ENCODE data around the gene PARL.

The PARL gene

DNA sequence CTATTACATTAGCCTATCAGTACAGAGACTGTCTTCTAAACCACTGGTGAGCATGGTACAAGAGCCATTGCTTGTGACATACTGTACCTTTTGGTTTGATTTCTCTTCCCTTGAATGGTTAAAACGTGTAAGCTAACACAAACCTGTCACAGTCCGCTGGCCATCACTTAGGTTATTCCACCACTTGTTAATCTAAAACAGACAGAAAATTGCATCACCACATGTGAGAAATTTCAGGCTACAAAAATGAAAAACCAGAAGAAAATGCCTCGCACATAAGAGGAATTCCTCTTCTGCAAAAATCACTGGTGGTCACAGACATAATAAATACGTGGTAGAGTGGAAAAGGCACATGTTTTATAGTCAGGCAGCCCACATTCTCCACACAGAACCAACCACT lies 22.1 kb downstream of the PARL start:
- H3K36me3 ChIP-seq (ENCODE audit: insufficient read depth, low read length) = peaks cover 75% of the 10 kb centered on the region
- no peaks in the 10 kb centered on the region for H3K9me3 ChIP-seq (ENCODE audit: low read depth, low read length)
- no peak for TF ChIP-seq POLR2AphosphoS5 (IDR thresholded peaks at IDR 0.05; ENCODE audit: borderline replicate concordance, low read depth, low read length)
- TF ChIP-seq FOXP2 (optimal IDR thresholded peaks at IDR 0.05; ENCODE audit: control extremely low read depth, extremely low read length, insufficient read depth) = no peak
- no peak for TF ChIP-seq EZH2 (IDR thresholded peaks at IDR 0.05)
- no peak for DNase-seq (ENCODE audit: low read depth, low spot score)
- H3K4me3 ChIP-seq = no peak overlapping the region
- no peak overlapping the region for H3K9ac ChIP-seq (ENCODE audit: insufficient read length)
- no peak overlapping the region for H3K27ac ChIP-seq

DNA sequence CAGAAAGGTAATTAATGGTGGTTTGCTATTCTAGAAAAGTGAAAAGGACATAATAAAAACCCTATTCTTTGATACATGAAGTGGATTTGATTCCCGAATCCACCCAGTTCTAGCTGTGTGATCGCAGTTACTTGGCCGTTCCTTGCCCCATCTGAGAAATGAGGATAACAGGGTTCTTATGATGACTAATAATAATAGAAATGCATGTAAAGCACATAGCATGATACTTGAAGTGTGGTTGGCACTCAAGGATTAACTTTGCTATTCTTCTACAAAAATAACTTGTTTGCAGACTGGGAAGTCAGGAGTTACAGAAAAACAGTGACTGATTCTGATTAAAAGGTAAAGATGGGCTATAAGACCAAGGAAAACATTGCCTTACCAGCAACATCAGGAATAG lies 26.8 kb downstream of the PARL start:
- Histone ChIP-seq H3K9me3 (ENCODE audit: low read depth, low read length) (no peaks in the 10 kb centered on the region), H3K9ac (ENCODE audit: insufficient read length) (no peak overlapping the region), H3K4me3 (no peak overlapping the region), H3K27ac (no peak overlapping the region), H3K36me3 (ENCODE audit: insufficient read depth, low read length) (peaks cover 70% of the 10 kb centered on the region)
- TF ChIP-seq EZH2 (IDR thresholded peaks at IDR 0.05) (no peak), POLR2AphosphoS5 (IDR thresholded peaks at IDR 0.05; ENCODE audit: borderline replicate concordance, low read depth, low read length) (no peak), FOXP2 (optimal IDR thresholded peaks at IDR 0.05; ENCODE audit: control extremely low read depth, extremely low read length, insufficient read depth) (no peak)
- DNase-seq (ENCODE audit: low read depth, low spot score) = no peak

DNA sequence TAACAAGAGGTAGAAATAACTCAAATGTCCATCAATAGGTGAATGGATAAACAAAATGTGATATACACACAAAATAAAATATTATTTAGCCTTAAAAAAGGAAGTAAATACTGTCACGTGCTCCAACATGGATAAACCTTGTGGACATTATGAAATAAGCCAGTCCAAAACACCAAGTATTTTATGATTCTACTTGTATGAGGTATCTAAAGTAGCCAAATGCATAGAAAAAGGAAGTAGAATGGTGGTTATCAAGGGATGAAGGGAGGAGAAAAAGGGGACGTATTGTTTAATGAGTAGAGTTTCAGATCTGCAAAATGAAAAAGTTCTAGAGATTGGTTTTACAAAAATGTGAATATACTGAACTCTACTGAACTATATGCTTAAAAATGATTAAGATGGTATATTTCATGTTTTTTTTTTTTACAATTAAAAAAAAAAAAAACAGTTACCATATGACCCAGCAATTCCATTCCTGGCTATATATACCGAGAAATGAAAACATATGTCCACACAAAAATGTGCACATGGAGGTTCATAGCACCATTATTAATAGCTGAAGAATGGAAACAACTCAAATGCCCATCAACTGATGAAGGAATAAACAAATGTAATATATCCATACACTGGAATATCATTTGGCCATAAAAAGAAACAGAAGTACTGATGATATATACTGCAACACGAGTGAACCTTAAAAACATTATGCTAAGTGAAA lies 30.2 kb downstream of the PARL start:
- no peak overlapping the region for H3K27ac ChIP-seq
- DNase-seq (ENCODE audit: low read depth, low spot score) = no peak
- H3K9ac ChIP-seq (ENCODE audit: insufficient read length) = no peak overlapping the region
- TF ChIP-seq FOXP2 (optimal IDR thresholded peaks at IDR 0.05; ENCODE audit: control extremely low read depth, extremely low read length, insufficient read depth) (no peak), POLR2AphosphoS5 (IDR thresholded peaks at IDR 0.05; ENCODE audit: borderline replicate concordance, low read depth, low read length) (no peak), EZH2 (IDR thresholded peaks at IDR 0.05) (no peak)
- no peak overlapping the region for H3K4me3 ChIP-seq
- H3K36me3 ChIP-seq (ENCODE audit: insufficient read depth, low read length) = peaks cover 62% of the 10 kb centered on the region
- no peaks in the 10 kb centered on the region for H3K9me3 ChIP-seq (ENCODE audit: low read depth, low read length)

DNA sequence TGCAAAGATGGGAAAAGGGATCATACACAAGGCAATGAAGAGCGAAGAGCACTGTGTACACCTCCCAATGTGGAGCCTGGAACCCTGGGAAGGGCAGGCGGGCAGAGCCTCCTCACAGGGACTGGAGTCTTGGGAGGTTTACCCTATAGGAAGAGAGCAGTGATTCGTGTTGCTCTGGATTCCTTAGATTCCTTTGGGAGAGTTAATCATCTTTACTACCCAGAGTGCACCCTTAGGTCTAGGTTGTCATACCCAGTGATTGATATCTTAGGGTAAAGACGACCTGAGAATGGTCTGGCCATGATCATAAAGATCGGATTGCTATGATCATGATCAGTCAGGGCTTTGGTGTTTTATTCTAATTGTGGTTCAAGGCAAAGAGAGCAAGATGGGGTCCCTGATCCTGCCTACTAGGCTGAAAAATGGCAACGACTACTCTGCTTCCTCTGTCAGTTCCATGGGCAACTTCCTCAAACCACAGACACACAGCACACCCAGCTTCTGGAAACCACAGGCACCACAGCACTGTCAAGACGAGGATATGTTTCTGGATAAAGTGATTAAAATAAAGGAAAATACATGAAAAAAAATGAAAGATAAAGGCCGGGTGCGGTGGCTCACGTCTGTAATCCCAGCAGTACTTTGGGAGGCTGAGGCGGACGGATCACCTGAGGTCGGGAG lies 38.9 kb downstream of the PARL start:
- no peak overlapping the region for H3K9ac ChIP-seq (ENCODE audit: insufficient read length)
- H3K9me3 ChIP-seq (ENCODE audit: low read depth, low read length) = no peaks in the 10 kb centered on the region
- H3K4me3 ChIP-seq = no peak overlapping the region
- H3K36me3 ChIP-seq (ENCODE audit: insufficient read depth, low read length) = peaks cover 76% of the 10 kb centered on the region
- no peak overlapping the region for H3K27ac ChIP-seq
- TF ChIP-seq POLR2AphosphoS5 (IDR thresholded peaks at IDR 0.05; ENCODE audit: borderline replicate concordance, low read depth, low read length) = no peak
- no peak for TF ChIP-seq FOXP2 (optimal IDR thresholded peaks at IDR 0.05; ENCODE audit: control extremely low read depth, extremely low read length, insufficient read depth)
- TF ChIP-seq EZH2 (IDR thresholded peaks at IDR 0.05) = no peak
- DNase-seq (ENCODE audit: low read depth, low spot score) = no peak

DNA sequence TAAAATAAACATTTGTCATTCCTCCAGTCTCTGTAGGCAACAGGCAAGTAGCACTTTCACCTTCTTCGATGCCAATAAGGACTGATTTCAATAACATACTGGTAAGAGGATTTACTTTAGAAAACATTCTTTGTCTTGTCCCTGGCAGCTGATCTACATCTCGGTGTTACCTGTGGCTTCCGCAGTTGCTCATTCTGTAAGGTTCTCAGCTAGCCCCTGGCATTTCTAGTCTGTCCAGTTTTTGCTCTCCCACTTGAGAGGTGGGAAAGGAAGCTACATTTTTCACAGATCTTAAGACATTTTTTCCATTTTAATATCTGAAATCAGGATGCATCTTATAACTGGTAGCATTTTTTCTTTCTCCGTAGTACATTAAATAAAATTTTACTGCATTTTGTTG lies 39.6 kb downstream of the PARL start:
- H3K9me3 ChIP-seq (ENCODE audit: low read depth, low read length) = no peaks in the 10 kb centered on the region
- no peak overlapping the region for H3K4me3 ChIP-seq
- H3K36me3 ChIP-seq (ENCODE audit: insufficient read depth, low read length) = peaks cover 74% of the 10 kb centered on the region
- H3K27ac ChIP-seq = no peak overlapping the region
- H3K9ac ChIP-seq (ENCODE audit: insufficient read length) = no peak overlapping the region
- no peak for TF ChIP-seq POLR2AphosphoS5 (IDR thresholded peaks at IDR 0.05; ENCODE audit: borderline replicate concordance, low read depth, low read length)
- no peak for TF ChIP-seq FOXP2 (optimal IDR thresholded peaks at IDR 0.05; ENCODE audit: control extremely low read depth, extremely low read length, insufficient read depth)
- no peak for TF ChIP-seq EZH2 (IDR thresholded peaks at IDR 0.05)
- no peak for DNase-seq (ENCODE audit: low read depth, low spot score)

DNA sequence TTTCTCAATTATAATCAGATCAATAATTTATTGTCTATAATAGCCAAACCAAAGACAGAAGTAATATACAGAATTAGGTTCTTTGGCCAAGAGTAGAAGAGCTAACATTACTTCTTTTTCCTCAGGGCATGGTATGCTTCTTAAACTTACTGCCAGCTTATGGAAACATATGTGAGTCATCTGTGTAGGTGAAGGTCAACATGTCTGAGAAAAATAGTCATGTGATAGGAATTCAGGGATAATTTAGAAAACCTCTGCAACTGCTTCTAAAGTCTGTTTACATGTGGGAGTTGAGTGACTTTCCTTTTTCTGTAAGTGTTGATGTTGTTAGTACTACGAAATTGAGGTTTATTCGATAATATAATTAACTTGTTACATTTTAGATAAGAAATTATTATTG lies 40.1 kb downstream of the PARL start:
- no peak overlapping the region for H3K9ac ChIP-seq (ENCODE audit: insufficient read length)
- TF ChIP-seq POLR2AphosphoS5 (IDR thresholded peaks at IDR 0.05; ENCODE audit: borderline replicate concordance, low read depth, low read length) = no peak
- peaks cover 75% of the 10 kb centered on the region for H3K36me3 ChIP-seq (ENCODE audit: insufficient read depth, low read length)
- H3K4me3 ChIP-seq = no peak overlapping the region
- DNase-seq (ENCODE audit: low read depth, low spot score) = no peak
- no peak overlapping the region for H3K27ac ChIP-seq
- no peaks in the 10 kb centered on the region for H3K9me3 ChIP-seq (ENCODE audit: low read depth, low read length)

DNA sequence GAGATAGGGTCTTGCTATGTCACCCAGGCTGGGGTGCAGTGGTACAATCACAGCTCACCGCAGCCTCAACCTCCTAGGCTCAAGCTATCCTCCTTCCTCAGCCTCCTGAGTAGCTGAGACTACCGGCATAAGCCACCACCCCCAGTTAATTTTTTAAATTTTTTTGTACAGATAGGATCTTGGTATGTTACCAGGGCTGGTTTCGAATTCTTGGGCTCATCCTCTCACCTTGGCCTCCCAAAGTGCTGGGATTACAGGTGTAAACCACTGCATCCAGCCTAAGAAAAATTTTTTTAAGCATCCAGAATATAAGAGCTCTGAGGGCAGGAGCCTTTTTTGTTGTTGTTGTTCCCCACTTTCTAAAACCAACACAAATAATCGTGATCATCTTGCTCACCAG lies 44.9 kb downstream of the PARL start:
- TF ChIP-seq EZH2 (IDR thresholded peaks at IDR 0.05) (no peak), POLR2AphosphoS5 (IDR thresholded peaks at IDR 0.05; ENCODE audit: borderline replicate concordance, low read depth, low read length) (no peak), FOXP2 (optimal IDR thresholded peaks at IDR 0.05; ENCODE audit: control extremely low read depth, extremely low read length, insufficient read depth) (no peak)
- Histone ChIP-seq H3K27ac (no peak overlapping the region), H3K9me3 (ENCODE audit: low read depth, low read length) (no peaks in the 10 kb centered on the region), H3K36me3 (ENCODE audit: insufficient read depth, low read length) (peaks cover 56% of the 10 kb centered on the region), H3K9ac (ENCODE audit: insufficient read length) (no peak overlapping the region), H3K4me3 (no peak overlapping the region)
- DNase-seq (ENCODE audit: low read depth, low spot score) = no peak

DNA sequence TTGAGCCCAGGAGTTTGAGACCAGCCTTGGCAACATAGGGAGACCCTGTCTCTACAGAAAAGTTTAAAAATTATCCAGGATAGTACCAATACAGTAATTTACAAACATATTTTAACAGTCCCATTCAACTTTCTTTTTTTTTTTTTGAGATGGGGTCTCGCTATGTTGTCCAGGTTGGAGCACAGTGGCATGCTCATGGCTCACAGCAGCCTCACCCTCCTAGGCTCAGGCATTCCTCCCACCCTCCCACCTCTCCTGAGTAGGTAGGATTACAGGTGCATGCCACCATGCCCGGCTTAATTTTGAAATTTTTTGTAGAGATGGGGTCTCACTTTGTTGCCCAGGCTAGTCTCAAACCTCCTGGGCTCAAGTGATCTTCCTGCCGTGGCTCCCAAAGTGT lies 46.8 kb downstream of the PARL start:
- no peak overlapping the region for H3K4me3 ChIP-seq
- H3K27ac ChIP-seq = no peak overlapping the region
- no peaks in the 10 kb centered on the region for H3K9me3 ChIP-seq (ENCODE audit: low read depth, low read length)
- DNase-seq (ENCODE audit: low read depth, low spot score) = no peak
- no peak for TF ChIP-seq FOXP2 (optimal IDR thresholded peaks at IDR 0.05; ENCODE audit: control extremely low read depth, extremely low read length, insufficient read depth)
- no peak for TF ChIP-seq EZH2 (IDR thresholded peaks at IDR 0.05)
- no peak for TF ChIP-seq POLR2AphosphoS5 (IDR thresholded peaks at IDR 0.05; ENCODE audit: borderline replicate concordance, low read depth, low read length)
- H3K36me3 ChIP-seq (ENCODE audit: insufficient read depth, low read length) = peaks cover 55% of the 10 kb centered on the region
- H3K9ac ChIP-seq (ENCODE audit: insufficient read length) = no peak overlapping the region
